GM20000 (cell line): ENCODE data around the gene IQGAP3.

Source experiments
- DNase-seq: peaks from one replicate; pipeline ENCODE4 v3.0.0; 2012; ENCODE audit warnings: low spot score
- CTCF ChIP-seq: IDR thresholded peaks from 2 replicates; pipeline ENCODE4 v1.5.1; 2012; ENCODE audit warnings: mild to moderate bottlenecking, control low read depth; ENCODE audit errors: extremely low read depth, missing control alignments

Gene IQGAP3

GRCh38 chr1:156498432-156499193, 73.8 kb downstream of the IQGAP3 start:
- no peak for DNase-seq
- no peak for TF ChIP-seq CTCF

GRCh38 chr1:156497743-156498431, 74.5 kb downstream of the IQGAP3 start:
- no peak for TF ChIP-seq CTCF
- no peak for DNase-seq

GRCh38 chr1:156497078-156497742, 75.2 kb downstream of the IQGAP3 start:
- no peak for TF ChIP-seq CTCF
- no peak for DNase-seq

GRCh38 chr1:156496211-156496761, 76.1 kb downstream of the IQGAP3 start:
- DNase-seq: no peak
- no peak for TF ChIP-seq CTCF

GRCh38 chr1:156495401-156496140, 76.8 kb downstream of the IQGAP3 start:
- DNase-seq: no peak
- no peak for TF ChIP-seq CTCF

- no peak for DNase-seq
- TF ChIP-seq CTCF: no peak
Measured at GRCh38 chr1:156494309-156494895, 78.0 kb downstream of the IQGAP3 start.
